Adipocyte (in vitro differentiated cells): ENCODE measurements around the gene PCDHB11.
"Not testable (repeated sequence)": the region's sequence is repeated elsewhere in the genome, so short reads cannot be mapped to it uniquely, and the experiment has no call there.

ENCODE experiments used
- DNase-seq: peaks from one replicate; pipeline ENCODE4 v3.0.0-alpha.2; 2015; ENCODE audit warnings: low read depth
- H3K27me3 ChIP-seq: replicated peaks from 2 replicates; pipeline ENCODE4 v1.7.0; 2013; ENCODE audit warnings: mild to moderate bottlenecking, low read length, moderate library complexity; ENCODE audit not compliant: control insufficient read depth, insufficient read depth
- H3K36me3 ChIP-seq: 2 replicates; pipeline ENCODE4 v1.7.0; 2013; ENCODE audit warnings: low read length, mild to moderate bottlenecking, moderate library complexity; ENCODE audit not compliant: control insufficient read depth, insufficient read depth, severe bottlenecking
- H3K4me1 ChIP-seq: 2 replicates; pipeline ENCODE4 v1.7.0; 2013; ENCODE audit warnings: mild to moderate bottlenecking, low read length, moderate library complexity; ENCODE audit not compliant: control insufficient read depth, insufficient read depth
- H3K4me3 ChIP-seq: 2 replicates; pipeline ENCODE4 v1.7.0; 2013; ENCODE audit warnings: mild to moderate bottlenecking, low read length, moderate library complexity
- H3K9ac ChIP-seq: 2 replicates; pipeline ENCODE4 v1.7.0; 2013; ENCODE audit warnings: mild to moderate bottlenecking, low read length, moderate library complexity
- H3K9me3 ChIP-seq: 2 replicates; pipeline ENCODE4 v1.7.0; 2013; ENCODE audit warnings: mild to moderate bottlenecking, low read length, moderate library complexity; ENCODE audit not compliant: control insufficient read depth

The PCDHB11 gene

DNA sequence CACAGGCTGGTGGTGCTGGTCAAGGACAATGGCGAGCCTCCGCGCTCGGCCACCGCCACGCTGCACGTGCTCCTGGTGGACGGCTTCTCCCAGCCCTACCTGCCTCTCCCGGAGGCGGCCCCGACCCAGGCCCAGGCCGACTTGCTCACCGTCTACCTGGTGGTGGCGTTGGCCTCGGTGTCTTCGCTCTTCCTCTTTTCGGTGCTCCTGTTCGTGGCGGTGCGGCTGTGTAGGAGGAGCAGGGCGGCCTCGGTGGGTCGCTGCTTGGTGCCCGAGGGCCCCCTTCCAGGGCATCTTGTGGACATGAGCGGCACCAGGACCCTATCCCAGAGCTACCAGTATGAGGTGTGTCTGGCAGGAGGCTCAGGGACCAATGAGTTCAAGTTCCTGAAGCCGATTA lies 16.6 kb downstream of the PCDHB11 start:
- H3K27me3 ChIP-seq, H3K9ac ChIP-seq, H3K36me3 ChIP-seq, DNase-seq, H3K4me1 ChIP-seq, H3K4me3 ChIP-seq: not testable (repeated sequence)
- peaks cover 78% of the 10 kb centered on the region for H3K9me3 ChIP-seq

DNA sequence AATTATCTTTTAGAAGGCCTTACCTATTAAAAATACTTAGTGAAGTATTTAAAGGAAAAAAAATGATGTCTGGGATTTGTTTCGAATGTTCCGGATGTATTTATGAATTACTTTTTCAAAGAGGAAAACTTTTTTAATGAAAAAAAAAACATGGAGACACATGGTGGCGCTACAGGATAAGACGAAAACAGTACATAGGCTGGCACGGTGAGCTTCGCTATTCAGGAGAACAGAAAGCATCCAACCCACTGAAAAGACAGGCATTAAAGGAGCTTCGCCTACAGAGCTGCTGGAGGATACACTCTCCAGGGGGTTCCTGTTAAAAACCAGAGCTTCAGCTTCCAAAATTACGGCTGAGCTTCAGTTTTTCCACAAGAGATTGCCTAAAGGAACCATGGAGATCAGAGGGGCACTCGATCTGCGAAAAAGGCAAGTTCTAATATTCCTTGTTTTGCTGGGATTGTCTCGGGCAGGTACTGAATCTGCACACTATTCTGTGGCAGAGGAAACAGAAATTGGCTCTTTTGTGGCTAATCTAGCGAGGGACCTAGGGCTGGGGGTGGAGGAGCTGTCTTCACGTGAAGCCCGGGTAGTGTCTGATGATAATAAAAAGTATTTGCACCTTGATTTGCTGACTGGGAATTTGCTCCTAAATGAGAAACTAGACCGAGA lies 23.8 kb downstream of the PCDHB11 start, which contains the start of gene PCDHB14:
Gene PCDHB14, plus strand, starts transcription at position 232 of the 672 bp plus-strand sequence. Its CDS starts 163 bp downstream, at position 395.
- Histone ChIP-seq H3K36me3 (no peaks in the 10 kb centered on the region), H3K27me3 (no peaks in the 10 kb centered on the region), H3K9ac (no peak within 1 kb of the TSS), H3K9me3 (peaks cover 69% of the 10 kb centered on the region), H3K4me3 (peak within 1 kb of the TSS; percentile 71), H3K4me1 (no peaks in the 10 kb centered on the region)
- DNase-seq = peak; percentile 78

DNA sequence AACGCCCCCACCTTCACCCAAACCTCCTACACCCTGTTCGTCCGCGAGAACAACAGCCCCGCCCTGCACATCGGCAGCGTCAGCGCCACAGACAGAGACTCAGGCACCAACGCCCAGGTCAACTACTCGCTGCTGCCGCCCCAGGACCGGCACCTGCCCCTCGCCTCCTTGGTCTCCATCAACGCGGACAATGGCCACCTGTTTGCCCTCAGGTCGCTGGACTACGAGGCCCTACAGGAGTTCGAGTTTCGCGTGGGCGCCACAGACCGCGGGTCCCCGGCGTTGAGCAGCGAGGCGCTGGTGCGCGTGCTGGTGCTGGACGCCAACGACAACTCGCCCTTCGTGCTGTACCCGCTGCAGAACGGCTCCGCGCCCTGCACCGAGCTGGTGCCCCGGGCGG lies 25.4 kb downstream of the PCDHB11 start:
- H3K27me3 ChIP-seq, DNase-seq, H3K4me1 ChIP-seq, H3K4me3 ChIP-seq, H3K36me3 ChIP-seq, H3K9ac ChIP-seq: not testable (repeated sequence)
- H3K9me3 ChIP-seq = peaks cover 64% of the 10 kb centered on the region

DNA sequence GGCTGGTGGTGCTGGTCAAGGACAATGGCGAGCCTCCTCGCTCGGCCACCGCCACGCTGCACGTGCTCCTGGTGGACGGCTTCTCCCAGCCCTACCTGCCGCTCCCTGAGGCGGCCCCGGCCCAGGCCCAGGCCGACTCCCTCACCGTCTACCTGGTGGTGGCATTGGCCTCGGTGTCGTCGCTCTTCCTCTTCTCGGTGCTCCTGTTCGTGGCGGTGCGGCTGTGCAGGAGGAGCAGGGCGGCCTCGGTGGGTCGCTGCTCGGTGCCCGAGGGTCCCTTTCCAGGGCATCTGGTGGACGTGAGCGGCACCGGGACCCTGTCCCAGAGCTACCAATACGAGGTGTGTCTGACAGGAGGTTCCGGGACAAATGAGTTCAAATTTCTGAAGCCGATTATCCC lies 26.0 kb downstream of the PCDHB11 start:
- H3K4me3 ChIP-seq, DNase-seq, H3K36me3 ChIP-seq, H3K27me3 ChIP-seq, H3K4me1 ChIP-seq, H3K9ac ChIP-seq: not testable (repeated sequence)
- peaks cover 63% of the 10 kb centered on the region for H3K9me3 ChIP-seq

- DNase-seq = peak; percentile 27
Observed at GRCh38 chr5:141234109-141234667, 34.8 kb downstream of the PCDHB11 start.

DNA sequence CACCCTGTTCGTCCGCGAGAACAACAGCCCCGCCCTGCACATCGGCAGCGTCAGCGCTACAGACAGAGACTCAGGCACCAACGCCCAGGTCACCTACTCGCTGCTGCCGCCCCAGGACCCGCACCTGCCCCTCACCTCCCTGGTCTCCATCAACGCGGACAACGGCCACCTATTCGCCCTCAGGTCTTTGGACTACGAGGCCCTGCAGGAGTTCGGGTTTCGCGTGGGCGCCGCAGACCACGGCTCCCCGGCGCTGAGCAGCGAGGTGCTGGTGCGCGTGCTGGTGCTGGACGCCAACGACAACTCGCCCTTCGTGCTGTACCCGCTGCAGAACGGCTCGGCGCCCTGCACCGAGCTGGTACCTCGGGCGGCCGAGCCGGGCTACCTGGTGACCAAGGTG lies 36.5 kb downstream of the PCDHB11 start:
- not testable (repeated sequence) for H3K4me1 ChIP-seq, H3K36me3 ChIP-seq, H3K4me3 ChIP-seq, H3K27me3 ChIP-seq, DNase-seq, H3K9ac ChIP-seq
- peaks cover 93% of the 10 kb centered on the region for H3K9me3 ChIP-seq

More at GRCh38 chr5:141234109-141234667, 34.8 kb downstream of the PCDHB11 start:
- H3K27me3 ChIP-seq = no peaks in the 10 kb centered on the region
- H3K9ac ChIP-seq = no peak overlapping the region
- peaks cover 84% of the 10 kb centered on the region for H3K9me3 ChIP-seq
- H3K4me1 ChIP-seq = no peaks in the 10 kb centered on the region
- H3K36me3 ChIP-seq = no peaks in the 10 kb centered on the region
- peak overlapping the region; percentile 46 for H3K4me3 ChIP-seq

DNA sequence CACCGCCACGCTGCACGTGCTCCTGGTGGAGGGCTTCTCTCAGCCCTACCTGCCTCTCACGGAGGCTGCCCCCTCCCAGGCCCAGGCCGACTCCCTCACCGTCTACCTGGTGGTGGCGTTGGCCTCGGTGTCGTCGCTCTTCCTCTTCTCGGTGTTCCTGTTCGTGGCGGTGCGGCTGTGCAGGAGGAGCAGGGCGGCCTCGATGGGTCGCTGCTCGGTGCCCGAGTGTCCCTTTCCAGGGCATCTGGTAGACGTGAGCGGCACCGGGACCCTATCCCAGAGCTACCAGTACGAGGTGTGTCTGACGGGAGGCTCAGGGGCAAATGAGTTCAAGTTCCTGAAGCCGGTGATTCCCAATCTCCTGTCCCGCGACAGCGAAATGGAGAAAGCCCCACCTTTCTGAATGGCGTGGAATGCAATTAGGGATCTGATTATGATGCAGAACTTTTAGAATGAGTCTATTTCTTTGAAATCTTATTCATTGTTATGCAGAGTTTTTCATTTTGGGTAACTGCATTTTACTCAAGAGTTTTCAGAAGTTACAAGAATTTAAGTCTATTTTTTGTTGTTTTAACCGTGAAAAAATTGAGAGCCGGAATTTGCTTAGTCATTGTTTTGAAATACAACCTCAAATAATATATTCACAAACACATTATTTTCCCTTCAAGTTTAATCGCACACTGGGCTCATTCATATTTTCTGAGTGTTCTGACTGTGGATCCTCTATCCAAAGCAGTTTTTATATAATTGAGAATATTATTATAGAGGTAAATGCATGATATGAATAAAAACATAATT lies 37.3 kb downstream of the PCDHB11 start:
- Histone ChIP-seq H3K4me3 (no peak overlapping the region), H3K36me3 (no peaks in the 10 kb centered on the region), H3K9ac (no peak overlapping the region), H3K27me3 (no peaks in the 10 kb centered on the region), H3K9me3 (peaks cover 93% of the 10 kb centered on the region), H3K4me1 (no peaks in the 10 kb centered on the region)
- DNase-seq = no peak

- H3K9me3 ChIP-seq = peaks cover 97% of the 10 kb centered on the region
Observed at GRCh38 chr5:141241496-141241895, 42.1 kb downstream of the PCDHB11 start.

DNA sequence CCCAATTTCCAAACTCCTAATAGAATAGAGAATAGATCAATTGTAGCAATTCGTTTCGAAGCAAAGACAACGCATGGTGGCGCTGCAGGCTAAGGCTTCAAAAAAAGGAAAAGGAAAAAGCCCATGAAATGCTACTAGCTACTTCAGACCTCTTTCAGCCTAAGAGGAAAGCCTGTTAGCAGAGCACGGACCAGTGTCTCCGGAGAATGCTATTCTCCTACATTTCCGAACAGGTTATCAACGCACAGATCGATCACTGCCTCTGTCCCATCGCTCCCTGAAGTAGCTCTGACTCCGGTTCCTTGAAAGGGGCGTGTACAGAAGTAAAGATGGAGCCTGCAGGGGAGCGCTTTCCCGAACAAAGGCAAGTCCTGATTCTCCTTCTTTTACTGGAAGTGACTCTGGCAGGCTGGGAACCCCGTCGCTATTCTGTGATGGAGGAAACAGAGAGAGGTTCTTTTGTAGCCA lies 45.9 kb downstream of the PCDHB11 start, which contains the start of gene PCDHB15:
Gene PCDHB15, plus strand, starts transcription at position 146 of the 468 bp plus-strand sequence. Its CDS starts 184 bp downstream, at position 330.
- peaks cover 92% of the 10 kb centered on the region for H3K9me3 ChIP-seq
- peak within 1 kb of the TSS; percentile 32 for H3K4me3 ChIP-seq
- H3K9ac ChIP-seq = no peak within 1 kb of the TSS
- no peaks in the 10 kb centered on the region for H3K36me3 ChIP-seq
- H3K4me1 ChIP-seq = no peaks in the 10 kb centered on the region
- no peaks in the 10 kb centered on the region for H3K27me3 ChIP-seq
- peak; percentile 19 for DNase-seq

More at GRCh38 chr5:141241496-141241895, 42.1 kb downstream of the PCDHB11 start:
- DNase-seq = no peak
- no peaks in the 10 kb centered on the region for H3K27me3 ChIP-seq
- H3K36me3 ChIP-seq = no peaks in the 10 kb centered on the region
- H3K9ac ChIP-seq = no peak overlapping the region
- no peak overlapping the region for H3K4me3 ChIP-seq
- H3K4me1 ChIP-seq = no peaks in the 10 kb centered on the region

- H3K9me3 ChIP-seq = peaks cover 93% of the 10 kb centered on the region
- DNase-seq, H3K4me1 ChIP-seq: not testable (repeated sequence)
Observed at GRCh38 chr5:141246971-141247370, 47.5 kb downstream of the PCDHB11 start.

GRCh38 chr5:141247434-141247833 lies 48.0 kb downstream of the PCDHB11 start:
- peak overlapping the region; percentile 15 for H3K4me3 ChIP-seq
- H3K9ac ChIP-seq = not testable (repeated sequence)
- H3K9me3 ChIP-seq = peaks cover 93% of the 10 kb centered on the region

More at GRCh38 chr5:141246971-141247370, 47.5 kb downstream of the PCDHB11 start:
- H3K36me3 ChIP-seq, H3K4me3 ChIP-seq, H3K27me3 ChIP-seq, H3K9ac ChIP-seq: not testable (repeated sequence)

More at GRCh38 chr5:141247434-141247833, 48.0 kb downstream of the PCDHB11 start:
- H3K36me3 ChIP-seq, DNase-seq, H3K27me3 ChIP-seq, H3K4me1 ChIP-seq: not testable (repeated sequence)
